Spleen (tissue), 11 donors: ENCODE data around the gene IL6R. TPM values are rescaled to one million over a fixed set of nuclear protein-coding genes. Genes with fewer than 3 reads are reported as not detected.
A peak's percentile ranks its signal among the peaks of the same experiment; 100 is the strongest.

Experiments
- DNase-seq: peaks from one replicate; pipeline ENCODE4 v3.0.0-alpha.2; 2020
- H3K27ac ChIP-seq, 8 donors: fragments of 200-600 bp; sonication (generic) in 7 of 8; 1 replicate in 4 of 8; 2 replicates in 4 of 8; pipeline versions ENCODE4 v1.5.0 to v1.8.0; 2016 to 2021; ENCODE audit warnings: inconsistent platforms in 4 of 8, mild to moderate bottlenecking in 4 of 8, moderate library complexity in 1 of 8
- H3K27me3 ChIP-seq, 7 donors: fragments of 200-600 bp; sonication (generic) in 6 of 7; replicated peaks in 1 of 7; 1 replicate in 4 of 7; 2 replicates in 3 of 7; pipeline versions ENCODE4 v1.5.0 to v1.8.0; 2016 to 2021; ENCODE audit warnings: inconsistent platforms in 3 of 7, mild to moderate bottlenecking in 1 of 7
- H3K36me3 ChIP-seq, 6 donors: fragments of 200-600 bp; sonication (generic) in 5 of 6; 1 replicate in 4 of 6; 2 replicates in 2 of 6; pipeline versions ENCODE4 v1.5.0 to v1.8.0; 2016 to 2021; ENCODE audit warnings: inconsistent platforms in 2 of 6
- H3K4me1 ChIP-seq, 6 donors: fragments of 200-600 bp; sonication (generic) in 5 of 6; 1 replicate in 3 of 6; 2 replicates in 3 of 6; pipeline versions ENCODE4 v1.5.0 to v1.8.0; 2016 to 2021; ENCODE audit warnings: inconsistent platforms in 3 of 6
- H3K4me3 ChIP-seq, 8 donors: fragments of 200-600 bp; sonication (generic) in 7 of 8; 1 replicate in 4 of 8; 2 replicates in 4 of 8; pipeline versions ENCODE4 v1.5.0 to v1.8.0; 2016 to 2021; ENCODE audit warnings: inconsistent platforms in 4 of 8, mild to moderate bottlenecking in 4 of 8, moderate library complexity in 2 of 8
- H3K9me3 ChIP-seq, 8 donors: fragments of 200-600 bp; sonication (generic) in 7 of 8; 1 replicate in 4 of 8; 2 replicates in 4 of 8; pipeline versions ENCODE4 v1.5.0 to v1.8.0; 2016 to 2021; ENCODE audit warnings: inconsistent platforms in 4 of 8
- POLR2A ChIP-seq, 3 donors: fragments of 450-650 bp; IDR thresholded peaks; one replicate each; pipeline ENCODE4 v1.5.1; 2017; ENCODE audit warnings: antibody characterized with exemption in 3 of 3, mild to moderate bottlenecking in 1 of 3
- POLR2AphosphoS5 ChIP-seq, 3 donors: sonication (generic); formaldehyde crosslinking; IDR thresholded peaks; one replicate each; pipeline ENCODE4 v1.5.1; 2017; ENCODE audit warnings: antibody characterized with exemption in 3 of 3
- WGBS, 5 donors: extraction: QIAGEN DNeasy Blood & Tissue Kit in 3 of 5; methylation state at CpG; one replicate each; pipeline versions ENCODE4 v1.1.5 to v1.1.7; 2013 to 2018; 5-methylcytosine and 5-hydroxymethylcytosine counted together
- intact Hi-C: fragments of 100-400 bp; cut with DNase I; formaldehyde crosslinking; loops from one replicate; pipeline ENCODE4 v1.15.0; 2023; ENCODE audit warnings: low total_unique reads
- polyA plus RNA-seq, 3 donors: library from polyadenylated mRNA; stranded (reverse); fragments of 200-250 nt; gene quantifications; one replicate each; pipeline ENCODE4 v1.2.1, GENCODE V29; 2013
- total RNA-seq, 7 donors: library from RNA; depleted of rRNA in 3 of 7; stranded (reverse); fragments of >200 nt in 3 of 7; fragmentation: NEBNext Ultra II Directional in 4 of 7; extraction: Animal tissue kit (Norgen Biotek cat#: 25700) in 4 of 7; gene quantifications; one replicate each; pipeline versions ENCODE4 v1.1.0 to v1.2.1, GENCODE V29; 2016 to 2021
- TF ChIP-seq, protein P1 (sequence below), 11 experiments: fragments of 200-600 bp in 7 of 11; fragments of 450-650 bp in 4 of 11; sonication (generic) in 4 of 11; IDR thresholded peaks in 8 of 11; conservative IDR thresholded peaks in 3 of 11; 1 replicate in 7 of 11; 2 replicates in 4 of 11; pipeline versions ENCODE4 v1.4.0 to v1.8.0; 2016 to 2021; ENCODE audit warnings: antibody characterized with exemption in 11 of 11, inconsistent platforms in 4 of 11, mild to moderate bottlenecking in 1 of 11
- donor health status: healthy with polysubstance abuse.
- donor health status: DM: no; HTN: no; CAD: no; lungs with moderate emphysema.
- donor health status: DM: no; HTN: no; CAD: no.
- donor health status: Bipolar disorder and iron deficiency.
- donor health status: healthy.
- donor health status: DM: no; HTN: no; CAD: no.
- donor health status: DM: yes; HTN: yes; CAD: no.

The IL6R gene
- total and polyA plus RNA-seq, 10 donors, result 2.8 to 74.5 (median 47.8) TPM

DNA sequence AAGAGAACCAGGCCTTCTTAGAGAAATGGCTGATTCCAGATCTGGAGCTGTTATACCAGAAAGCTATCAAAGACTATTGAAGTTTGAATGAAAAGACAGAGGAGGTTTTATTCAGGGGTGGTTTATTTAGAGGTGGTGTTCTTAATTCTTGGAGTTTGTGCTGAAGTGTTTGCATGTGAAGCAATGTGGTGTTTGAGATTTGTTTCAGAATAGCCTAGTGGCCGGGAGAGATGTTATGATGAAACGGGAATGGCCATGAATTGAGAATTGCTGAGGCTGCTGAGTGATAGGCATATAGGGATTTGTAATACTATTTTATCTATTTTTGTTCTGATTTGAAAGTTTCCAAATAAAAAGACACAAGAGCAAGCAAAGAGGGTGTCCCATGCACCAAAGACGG lies 107.6 kb downstream of the IL6R start:
- Histone ChIP-seq H3K4me1 (no peaks in the 10 kb centered on the region), H3K9me3 (no peaks in the 10 kb centered on the region), H3K36me3 (no peaks in the 10 kb centered on the region), H3K4me3 (no peak overlapping the region), H3K27ac (no peak overlapping the region), H3K27me3 (peaks cover 0 to 31% (median 0%) of the 10 kb centered on the region in 7 donors)
- 90 to 96% (median 93%) methylated on average over 3 of the region's 3 CpGs for WGBS, 5 donors
- intact Hi-C loops, result no loop called here
- no peak for DNase-seq
- TF ChIP-seq POLR2A (IDR thresholded peaks at IDR 0.05) (no peak), POLR2AphosphoS5 (IDR thresholded peaks at IDR 0.05) (no peak)
- TF ChIP-seq, protein P1, sequence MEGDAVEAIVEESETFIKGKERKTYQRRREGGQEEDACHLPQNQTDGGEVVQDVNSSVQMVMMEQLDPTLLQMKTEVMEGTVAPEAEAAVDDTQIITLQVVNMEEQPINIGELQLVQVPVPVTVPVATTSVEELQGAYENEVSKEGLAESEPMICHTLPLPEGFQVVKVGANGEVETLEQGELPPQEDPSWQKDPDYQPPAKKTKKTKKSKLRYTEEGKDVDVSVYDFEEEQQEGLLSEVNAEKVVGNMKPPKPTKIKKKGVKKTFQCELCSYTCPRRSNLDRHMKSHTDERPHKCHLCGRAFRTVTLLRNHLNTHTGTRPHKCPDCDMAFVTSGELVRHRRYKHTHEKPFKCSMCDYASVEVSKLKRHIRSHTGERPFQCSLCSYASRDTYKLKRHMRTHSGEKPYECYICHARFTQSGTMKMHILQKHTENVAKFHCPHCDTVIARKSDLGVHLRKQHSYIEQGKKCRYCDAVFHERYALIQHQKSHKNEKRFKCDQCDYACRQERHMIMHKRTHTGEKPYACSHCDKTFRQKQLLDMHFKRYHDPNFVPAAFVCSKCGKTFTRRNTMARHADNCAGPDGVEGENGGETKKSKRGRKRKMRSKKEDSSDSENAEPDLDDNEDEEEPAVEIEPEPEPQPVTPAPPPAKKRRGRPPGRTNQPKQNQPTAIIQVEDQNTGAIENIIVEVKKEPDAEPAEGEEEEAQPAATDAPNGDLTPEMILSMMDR (IDR thresholded peaks at IDR 0.05 in 8 of 11, conservative IDR thresholded peaks at IDR 0.05 in 3 of 11), result no peak

DNA sequence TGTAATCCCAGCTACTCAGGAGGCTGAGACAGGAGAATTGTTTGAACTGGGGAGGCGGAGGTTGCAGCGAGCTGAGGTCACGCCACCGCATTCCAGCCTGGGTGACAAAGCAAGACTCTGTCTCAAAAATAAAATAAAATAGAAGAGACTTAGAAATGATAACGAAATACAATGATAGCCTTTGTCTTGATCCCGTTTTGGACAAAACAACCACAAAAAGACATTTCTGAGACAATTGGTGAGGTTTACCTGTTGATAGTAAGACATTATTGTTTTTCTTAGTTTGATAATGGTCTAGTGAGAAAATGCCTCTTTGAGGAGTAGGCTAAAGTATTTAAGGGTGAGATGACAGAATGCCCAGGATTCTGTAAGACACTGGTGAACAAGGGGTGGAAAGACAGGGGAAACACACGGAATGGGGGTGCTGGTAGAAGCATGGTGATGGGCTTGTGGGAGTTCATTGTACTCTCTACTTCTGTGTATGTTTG lies 109.0 kb downstream of the IL6R start:
- Histone ChIP-seq H3K27ac (no peak overlapping the region), H3K36me3 (no peaks in the 10 kb centered on the region), H3K4me1 (peaks cover 0 to under 1% (median 0%) of the 10 kb centered on the region in 6 donors), H3K4me3 (no peak overlapping the region), H3K27me3 (peaks cover 0 to 24% (median 0%) of the 10 kb centered on the region in 7 donors), H3K9me3 (no peaks in the 10 kb centered on the region)
- intact Hi-C loops, result no loop called here
- 88 to 97% (median 89%) methylated on average over 7 of the region's 7 CpGs for WGBS, 5 donors
- peak; percentile 20 for DNase-seq
- TF ChIP-seq, protein P1 (IDR thresholded peaks at IDR 0.05 in 8 of 11, conservative IDR thresholded peaks at IDR 0.05 in 3 of 11), result no peak
- no peak for TF ChIP-seq POLR2A (IDR thresholded peaks at IDR 0.05)
- TF ChIP-seq POLR2AphosphoS5 (IDR thresholded peaks at IDR 0.05), result no peak

DNA sequence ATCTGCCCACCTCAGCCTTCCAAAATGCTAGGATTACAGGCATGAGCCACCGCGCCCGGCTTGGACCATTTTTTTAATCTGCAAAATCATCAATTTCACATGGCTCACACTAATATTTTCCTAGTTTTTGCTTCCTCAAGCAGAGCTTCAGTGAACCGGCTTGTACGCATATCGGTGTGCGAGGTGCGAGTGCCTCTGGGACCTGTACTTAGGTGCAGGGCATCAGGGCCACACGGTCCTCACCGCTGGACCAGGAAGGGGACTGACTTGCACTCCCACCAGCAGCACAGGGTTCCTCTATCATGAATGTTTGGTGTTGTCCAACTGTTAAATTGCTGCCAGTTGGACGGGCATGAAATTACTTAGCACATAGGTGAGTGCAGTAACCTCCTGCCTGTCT lies 112.5 kb downstream of the IL6R start:
- Histone ChIP-seq H3K27ac (no peak overlapping the region), H3K9me3 (no peaks in the 10 kb centered on the region), H3K4me3 (no peak overlapping the region), H3K36me3 (no peaks in the 10 kb centered on the region), H3K4me1 (peaks cover 3 to 29% (median 8%) of the 10 kb centered on the region in 6 donors), H3K27me3 (no peaks in the 10 kb centered on the region)
- TF ChIP-seq POLR2AphosphoS5 (IDR thresholded peaks at IDR 0.05), result no peak
- TF ChIP-seq, protein P1 (IDR thresholded peaks at IDR 0.05 in 8 of 11, conservative IDR thresholded peaks at IDR 0.05 in 3 of 11), result no peak
- TF ChIP-seq POLR2A (IDR thresholded peaks at IDR 0.05), result no peak
- DNase-seq, result peak; percentile 52
- WGBS, 5 donors, result 94 to 96% (median 95%) methylated on average over 11 of the region's 11 CpGs
- intact Hi-C loops, result no loop called here

Other genes starting within 250 kb of the IL6R start
- gene TPM3, start 213.2 kb upstream of the IL6R start, total RNA-seq, result 100 to 1,000 TPM; 383 to 596 (median 456) TPM
- gene TPM3, start 213.2 kb upstream of the IL6R start, polyA plus RNA-seq, result 100 to 1,000 TPM; 221 to 315 (median 240) TPM
- not detected for gene CFAP141, start 199.0 kb upstream of the IL6R start, total RNA-seq
- gene CFAP141, start 199.0 kb upstream of the IL6R start, polyA plus RNA-seq, result not detected
- gene UBAP2L, start 184.4 kb upstream of the IL6R start, total RNA-seq, result 100 to 1,000 TPM in 5 of 7 donors, 10 to 100 TPM in 2; 89.5 to 156 (median 134) TPM
- 10 to 100 TPM; 36.8 to 58.0 (median 44.4) TPM for gene UBAP2L, start 184.4 kb upstream of the IL6R start, polyA plus RNA-seq
- gene HAX1, start 132.7 kb upstream of the IL6R start, total RNA-seq, result 10 to 100 TPM; 59.5 to 81.3 (median 64.6) TPM
- 100 to 1,000 TPM in 1 of 3 donors, 10 to 100 TPM in 2; 87.1 to 109 (median 99.6) TPM for gene HAX1, start 132.7 kb upstream of the IL6R start, polyA plus RNA-seq
- gene AQP10, start 84.2 kb upstream of the IL6R start, total RNA-seq, result 1 to 10 TPM in 4 of 7 donors, under 1 TPM in 3; 0.28 to 3.1 (median 1.3) TPM
- gene AQP10, start 84.2 kb upstream of the IL6R start, polyA plus RNA-seq, result under 1 TPM; 0.09 to 0.19 (median 0.15) TPM
- 100 to 1,000 TPM in 2 of 7 donors, 10 to 100 TPM in 5; 42.3 to 107 (median 66.7) TPM for gene ATP8B2, start 79.8 kb upstream of the IL6R start, total RNA-seq
- 10 to 100 TPM in 1 of 3 donors, 1 to 10 TPM in 2; 5.4 to 17.0 (median 6.4) TPM for gene ATP8B2, start 79.8 kb upstream of the IL6R start, polyA plus RNA-seq
- gene TDRD10, start 96.9 kb downstream of the IL6R start, total RNA-seq, result 10 to 100 TPM in 2 of 7 donors, 1 to 10 TPM in 5; 2.4 to 14.0 (median 8.3) TPM
- gene TDRD10, start 96.9 kb downstream of the IL6R start, polyA plus RNA-seq, result 10 to 100 TPM in 2 of 3 donors, 1 to 10 TPM in 1; 4.9 to 12.8 (median 12.0) TPM
- 10 to 100 TPM; 25.0 to 54.7 (median 35.7) TPM for gene SHE, start 97.1 kb downstream of the IL6R start, total RNA-seq
- gene SHE, start 97.1 kb downstream of the IL6R start, polyA plus RNA-seq, result 10 to 100 TPM in 2 of 3 donors, 1 to 10 TPM in 1; 8.2 to 20.5 (median 14.0) TPM
- gene UBE2Q1, start 153.3 kb downstream of the IL6R start, total RNA-seq, result 100 to 1,000 TPM in 2 of 7 donors, 10 to 100 TPM in 5; 45.0 to 119 (median 95.1) TPM
- gene UBE2Q1, start 153.3 kb downstream of the IL6R start, polyA plus RNA-seq, result 10 to 100 TPM; 25.8 to 40.3 (median 30.0) TPM
- under 1 TPM in 2 of 7 donors, not detected in 5; 0.18 to 0.32 TPM for gene CHRNB2, start 162.4 kb downstream of the IL6R start, total RNA-seq
- gene CHRNB2, start 162.4 kb downstream of the IL6R start, polyA plus RNA-seq, result under 1 TPM in 1 of 3 donors, not detected in 2; 0.03 TPM
- gene ADAR, start 202.8 kb downstream of the IL6R start, total RNA-seq, result 100 to 1,000 TPM; 218 to 249 (median 229) TPM
- gene ADAR, start 202.8 kb downstream of the IL6R start, polyA plus RNA-seq, result 10 to 100 TPM; 25.6 to 61.3 (median 29.4) TPM